A673 (cell line): ENCODE measurements around the gene CREB5. TPM values are rescaled to one million over a fixed set of nuclear protein-coding genes. Genes with fewer than 3 reads are reported as not detected.

Experiments used
- BruUV-seq: library from RNA; stranded (reverse); fragments of 400-500 nt; replicated peaks from 2 replicates; lab custom pipeline; 2021; lab: Mats Ljungman, UMichigan
- CTCF ChIA-PET: fragments of 300-600 bp; sonication (Branson Sonifier 250); formaldehyde crosslinking; loops from one replicate; lab custom pipeline; 2022; ENCODE audit warnings: antibody characterized with exemption; lab: Charles Lee
- POLR2A ChIA-PET: fragments of 300-600 bp; sonication (Branson Sonifier 250); formaldehyde crosslinking; loops from one replicate; lab custom pipeline; 2022; ENCODE audit warnings: antibody characterized with exemption; ENCODE audit not compliant: low non-redundant PET; lab: Charles Lee
- DNase-seq: peaks from one replicate; pipeline ENCODE4 v3.0.0-alpha.2; 2015; ENCODE audit warnings: low spot score
- H3K27ac ChIP-seq: fragments of 200-600 bp; sonication (generic); 2 replicates; pipeline ENCODE4 v1.5.1; 2016; ENCODE audit warnings: mixed run types, low read depth, mild to moderate bottlenecking, mixed read lengths, antibody characterized with exemption, low read length; ENCODE audit not compliant: poor library complexity, severe bottlenecking
- H3K27me3 ChIP-seq: fragments of 200-600 bp; sonication (generic); replicated peaks from 2 replicates; pipeline ENCODE4 v1.6.1; 2017; ENCODE audit warnings: mixed run types, low read depth, mild to moderate bottlenecking, mixed read lengths, antibody characterized with exemption, low read length; ENCODE audit not compliant: insufficient read depth, poor library complexity
- H3K36me3 ChIP-seq: fragments of 200-600 bp; sonication (generic); 2 replicates; pipeline ENCODE4 v1.6.1; 2016; ENCODE audit warnings: mixed run types, mild to moderate bottlenecking, mixed read lengths, antibody characterized with exemption, low read length; ENCODE audit not compliant: insufficient read depth, poor library complexity, severe bottlenecking
- H3K4me1 ChIP-seq: fragments of 200-600 bp; sonication (generic); 2 replicates; pipeline ENCODE4 v1.6.1; 2017; ENCODE audit warnings: mixed run types, mild to moderate bottlenecking, mixed read lengths, antibody characterized with exemption, low read length; ENCODE audit not compliant: insufficient read depth, poor library complexity, severe bottlenecking
- H3K4me3 ChIP-seq: fragments of 200-600 bp; sonication (generic); 2 replicates; pipeline ENCODE4 v1.5.1; 2016; ENCODE audit warnings: low read depth, mixed run types, mild to moderate bottlenecking, mixed read lengths, low read length; ENCODE audit not compliant: poor library complexity, severe bottlenecking
- H3K9me3 ChIP-seq: fragments of 200-600 bp; sonication (generic); 2 replicates; pipeline ENCODE4 v1.6.1; 2016; ENCODE audit warnings: mixed run types, low read depth, mild to moderate bottlenecking, mixed read lengths, antibody characterized with exemption, low read length; ENCODE audit not compliant: poor library complexity, severe bottlenecking
- CTCF ChIP-seq: fragments of 300-800, 200-600 bp; sonication (generic); conservative IDR thresholded peaks from 2 replicates; pipeline ENCODE4 v1.5.1; 2017; ENCODE audit warnings: low read depth, mild to moderate bottlenecking, antibody characterized with exemption, low read length, moderate library complexity, mixed read lengths
- EZH2 ChIP-seq: fragments of 200-600 bp; sonication (generic); IDR thresholded peaks from 2 replicates; pipeline ENCODE4 v1.6.1; 2017; ENCODE audit warnings: borderline replicate concordance, low read depth, mild to moderate bottlenecking, mixed read lengths, antibody characterized with exemption, low read length; ENCODE audit not compliant: poor library complexity, severe bottlenecking
- intact Hi-C: fragments of 100-400 bp; cut with micrococcal nuclease; formaldehyde crosslinking; loops from one replicate; pipeline ENCODE4 v1.10.0; 2022; ENCODE audit not compliant: unreplicated experiment
- total RNA-seq: library from RNA; stranded (reverse); gene quantifications from 2 replicates; pipeline ENCODE4 v1.2.3, GENCODE V29; 2021

CREB5 gene
- total RNA-seq, 1 experiment from 2014 or later = 10.3 TPM

DNA sequence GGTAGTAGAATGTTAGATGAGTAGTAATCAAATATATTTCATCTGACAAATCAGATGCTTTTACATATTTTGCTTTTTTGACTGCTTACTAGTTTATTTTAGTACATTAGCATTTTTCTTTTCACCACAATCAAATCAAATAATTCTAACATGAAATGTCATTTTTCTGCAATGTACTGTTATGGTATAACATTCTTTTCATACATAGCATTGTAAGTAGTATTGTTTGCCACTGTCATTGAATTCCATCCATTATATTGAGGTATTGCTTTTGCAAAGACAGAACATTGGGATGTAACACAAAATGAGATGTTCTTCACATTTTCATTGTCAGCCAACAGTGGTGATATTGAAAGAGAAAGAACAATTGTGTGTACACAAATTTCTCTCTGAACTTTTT lies 438.4 kb downstream of the CREB5 start:
- POLR2A ChIA-PET = no interaction called here

GRCh38 chr7:28853150-28853549 lies 440.8 kb downstream of the CREB5 start:
- no peak overlapping the region for H3K4me3 ChIP-seq
- BruUV-seq = no TSS peak
- no peak for TF ChIP-seq EZH2
- TF ChIP-seq CTCF = no peak
- no peaks in the 10 kb centered on the region for H3K4me1 ChIP-seq
- ChIA-PET CTCF (no interaction called here), POLR2A (no interaction called here)
- DNase-seq = no peak
- no peaks in the 10 kb centered on the region for H3K36me3 ChIP-seq
- H3K9me3 ChIP-seq = no peaks in the 10 kb centered on the region
- intact Hi-C loops = loop anchor here (5.0 to 10.0 kb wide), 3 partner anchors 226 to 558 kb away; no protein-coding TSS in a partner anchor
- H3K27ac ChIP-seq = no peak overlapping the region
- H3K27me3 ChIP-seq = peaks cover 47% of the 10 kb centered on the region

More for the DNA sequence above, 438.4 kb downstream of the CREB5 start:
- CTCF ChIA-PET = no interaction called here
- DNase-seq = no peak
- Histone ChIP-seq H3K4me1 (no peaks in the 10 kb centered on the region), H3K9me3 (no peaks in the 10 kb centered on the region), H3K4me3 (no peak overlapping the region), H3K27me3 (peaks cover 47% of the 10 kb centered on the region), H3K36me3 (no peaks in the 10 kb centered on the region), H3K27ac (no peak overlapping the region)
- intact Hi-C loops = loop anchor here (5.0 to 10.0 kb wide), 3 partner anchors 223 to 556 kb away; no protein-coding TSS in a partner anchor
- no TSS peak for BruUV-seq
- no peak for TF ChIP-seq EZH2

DNA sequence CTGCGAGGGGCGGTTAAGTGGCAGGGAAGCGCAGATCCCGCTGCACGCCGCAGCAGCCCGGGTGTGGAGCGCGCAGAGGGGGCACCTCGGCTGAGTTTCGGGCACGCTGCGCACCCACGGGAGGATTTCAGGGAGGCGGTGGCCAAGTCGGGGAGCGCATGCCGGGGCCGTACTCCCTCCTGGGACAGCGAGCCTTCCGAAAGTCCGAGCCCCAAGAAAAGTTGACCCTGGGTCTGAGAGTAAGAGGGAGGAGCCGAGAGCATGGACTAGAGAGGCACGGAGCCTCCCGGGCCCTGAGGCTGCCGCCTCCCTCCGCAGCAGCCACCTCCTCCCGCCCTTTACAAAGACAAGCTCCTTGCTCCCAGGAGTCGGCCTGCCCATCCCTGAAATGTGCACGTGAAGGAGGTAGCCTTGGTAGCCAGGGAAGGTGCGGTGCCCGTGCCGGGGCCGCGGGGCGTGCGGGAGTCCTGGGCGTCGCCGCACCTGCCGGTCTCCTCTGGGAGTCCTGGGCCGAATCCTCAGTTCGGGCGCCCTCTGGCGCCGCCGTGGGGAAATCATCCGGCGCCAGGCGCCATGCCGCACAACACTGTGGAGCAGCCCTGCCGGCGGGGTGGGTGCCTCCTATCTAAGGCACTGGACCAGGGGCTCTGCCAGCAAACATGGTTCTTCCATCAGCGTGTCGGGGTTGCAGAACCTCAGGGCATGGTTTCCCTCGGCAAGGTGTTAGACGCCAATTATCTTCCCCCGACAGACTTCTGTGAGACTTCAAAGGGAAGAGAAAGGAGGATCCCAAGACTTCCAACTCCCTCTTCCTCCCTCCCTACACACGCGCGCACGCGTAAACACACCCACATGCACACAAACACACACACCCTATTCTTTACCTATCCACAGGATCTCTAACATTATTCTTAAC lies 441.8 kb downstream of the CREB5 start:
- no TSS peak for BruUV-seq
- peak overlapping the region; percentile 48 for H3K4me3 ChIP-seq
- intact Hi-C loops = loop anchor here (5.0 to 10.0 kb wide), 3 partner anchors 227 to 559 kb away; no protein-coding TSS in a partner anchor
- no peaks in the 10 kb centered on the region for H3K36me3 ChIP-seq
- DNase-seq = peak; percentile 85
- H3K4me1 ChIP-seq = no peaks in the 10 kb centered on the region
- H3K27ac ChIP-seq = no peak overlapping the region
- no peak for TF ChIP-seq EZH2
- peak; percentile 95 for TF ChIP-seq CTCF
- CTCF ChIA-PET = no interaction called here
- no peaks in the 10 kb centered on the region for H3K9me3 ChIP-seq
- POLR2A ChIA-PET = interaction anchor here (0.6 kb wide), 1 partner anchor 1065 kb away, joined by 3 read pairs; no protein-coding TSS in a partner anchor
- H3K27me3 ChIP-seq = peaks cover 47% of the 10 kb centered on the region
